Measurements from ENCODE around the gene DNAJC25. TPM values are rescaled to one million over a fixed set of nuclear protein-coding genes. Genes with fewer than 3 reads are reported as not detected.
A peak's percentile ranks its signal among the peaks of the same experiment; 100 is the strongest.

Gene DNAJC25
- 10 to 100 TPM; 11.7 to 13.5 TPM for total RNA-seq

DNA sequence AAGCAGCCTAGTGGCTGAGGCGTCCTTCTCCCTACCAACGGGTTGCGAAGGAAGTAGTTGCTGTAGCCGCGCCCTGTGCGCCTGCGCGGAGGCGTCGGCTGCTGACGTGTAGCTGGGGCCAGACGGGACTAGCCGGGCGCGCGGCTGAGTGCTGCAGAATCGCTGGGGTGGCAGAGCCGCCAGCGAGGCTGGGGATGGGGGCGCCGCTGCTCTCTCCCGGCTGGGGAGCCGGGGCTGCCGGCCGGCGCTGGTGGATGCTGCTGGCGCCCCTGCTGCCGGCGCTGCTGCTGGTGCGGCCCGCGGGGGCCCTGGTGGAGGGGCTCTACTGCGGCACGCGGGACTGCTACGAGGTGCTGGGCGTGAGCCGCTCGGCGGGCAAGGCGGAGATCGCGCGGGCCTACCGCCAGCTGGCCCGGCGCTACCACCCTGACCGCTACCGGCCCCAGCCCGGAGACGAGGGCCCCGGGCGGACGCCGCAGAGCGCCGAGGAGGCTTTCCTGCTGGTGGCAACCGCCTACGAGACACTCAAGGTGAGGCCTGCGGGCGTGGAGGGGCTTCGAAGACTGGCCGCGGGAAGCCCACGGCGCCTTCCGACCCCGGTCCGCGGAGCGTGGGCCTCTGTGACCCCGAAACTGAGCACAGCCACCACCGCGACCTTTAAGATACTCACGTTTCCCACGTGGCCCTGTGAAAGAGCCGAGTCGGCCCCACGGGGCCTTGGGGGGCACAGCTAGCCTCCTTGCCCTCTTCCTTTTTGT lies at the start of gene DNAJC25:
TSS of gene DNAJC25 (plus strand) at position 121 of the 758 bp plus-strand sequence. CDS start at position 195, 74 bp downstream.
- H3K27ac ChIP-seq: peak within 1 kb of the TSS; percentile 84 to 86
- H3K27me3 ChIP-seq (replicated peaks; ENCODE audit: insufficient read depth): no peaks in the 10 kb centered on the region
- intact Hi-C loops (cut with DNase I): no loop called here
- no peaks in the 10 kb centered on the region for H3K36me3 ChIP-seq
- H3K4me3 ChIP-seq: peak within 1 kb of the TSS; percentile 94 to 97
- no peaks in the 10 kb centered on the region for H3K9me3 ChIP-seq
- no peaks in the 10 kb centered on the region for H3K4me1 ChIP-seq (replicated peaks)
- peak; percentile 97 for DNase-seq (ENCODE audit: low spot score)
- WGBS: under 1% methylated on average over 44 of the region's 79 CpGs
- TF ChIP-seq, protein P1, sequence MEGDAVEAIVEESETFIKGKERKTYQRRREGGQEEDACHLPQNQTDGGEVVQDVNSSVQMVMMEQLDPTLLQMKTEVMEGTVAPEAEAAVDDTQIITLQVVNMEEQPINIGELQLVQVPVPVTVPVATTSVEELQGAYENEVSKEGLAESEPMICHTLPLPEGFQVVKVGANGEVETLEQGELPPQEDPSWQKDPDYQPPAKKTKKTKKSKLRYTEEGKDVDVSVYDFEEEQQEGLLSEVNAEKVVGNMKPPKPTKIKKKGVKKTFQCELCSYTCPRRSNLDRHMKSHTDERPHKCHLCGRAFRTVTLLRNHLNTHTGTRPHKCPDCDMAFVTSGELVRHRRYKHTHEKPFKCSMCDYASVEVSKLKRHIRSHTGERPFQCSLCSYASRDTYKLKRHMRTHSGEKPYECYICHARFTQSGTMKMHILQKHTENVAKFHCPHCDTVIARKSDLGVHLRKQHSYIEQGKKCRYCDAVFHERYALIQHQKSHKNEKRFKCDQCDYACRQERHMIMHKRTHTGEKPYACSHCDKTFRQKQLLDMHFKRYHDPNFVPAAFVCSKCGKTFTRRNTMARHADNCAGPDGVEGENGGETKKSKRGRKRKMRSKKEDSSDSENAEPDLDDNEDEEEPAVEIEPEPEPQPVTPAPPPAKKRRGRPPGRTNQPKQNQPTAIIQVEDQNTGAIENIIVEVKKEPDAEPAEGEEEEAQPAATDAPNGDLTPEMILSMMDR (IDR thresholded peaks at IDR 0.05): peak in 1 of 4 experiments; percentile 32
- peak; percentile 100 for TF ChIP-seq POLR2A (IDR thresholded peaks at IDR 0.05)
- peak; percentile 99 for TF ChIP-seq POLR2AphosphoS5 (IDR thresholded peaks at IDR 0.05)

DNA sequence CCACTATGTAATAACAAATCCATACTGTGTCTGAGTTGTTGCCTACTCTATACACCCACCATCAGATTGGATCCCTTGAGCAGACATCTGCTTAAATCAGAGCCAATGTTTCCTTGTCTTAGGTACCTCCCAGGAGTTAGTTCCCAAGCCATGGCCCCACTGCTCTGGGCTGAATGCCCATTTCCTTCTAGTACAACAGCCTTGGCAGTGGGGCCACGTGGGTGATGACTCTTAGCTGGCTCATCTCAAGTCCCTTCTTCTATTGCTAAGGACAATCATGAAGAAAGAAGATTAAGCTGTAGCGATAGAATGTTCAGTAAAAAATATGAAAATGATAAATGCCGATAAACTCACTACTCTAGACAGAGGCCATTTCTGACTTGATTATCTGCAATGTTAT lies 48.2 kb upstream of the DNAJC25 start:
- TF ChIP-seq POLR2A (IDR thresholded peaks at IDR 0.05) (no peak), POLR2AphosphoS5 (IDR thresholded peaks at IDR 0.05) (no peak)
- TF ChIP-seq, protein P1 (IDR thresholded peaks at IDR 0.05): no peak
- H3K27ac ChIP-seq: no peak overlapping the region
- WGBS: 73% methylated on average over 3 of the region's 3 CpGs
- no peak for DNase-seq (ENCODE audit: low spot score)
- peaks cover 3 to 5% of the 10 kb centered on the region in 2 donors for H3K36me3 ChIP-seq
- H3K4me3 ChIP-seq: no peak overlapping the region
- H3K9me3 ChIP-seq: no peaks in the 10 kb centered on the region
- H3K4me1 ChIP-seq (replicated peaks): no peaks in the 10 kb centered on the region
- intact Hi-C loops (cut with DNase I): no loop called here
- no peaks in the 10 kb centered on the region for H3K27me3 ChIP-seq (replicated peaks; ENCODE audit: insufficient read depth)

DNA sequence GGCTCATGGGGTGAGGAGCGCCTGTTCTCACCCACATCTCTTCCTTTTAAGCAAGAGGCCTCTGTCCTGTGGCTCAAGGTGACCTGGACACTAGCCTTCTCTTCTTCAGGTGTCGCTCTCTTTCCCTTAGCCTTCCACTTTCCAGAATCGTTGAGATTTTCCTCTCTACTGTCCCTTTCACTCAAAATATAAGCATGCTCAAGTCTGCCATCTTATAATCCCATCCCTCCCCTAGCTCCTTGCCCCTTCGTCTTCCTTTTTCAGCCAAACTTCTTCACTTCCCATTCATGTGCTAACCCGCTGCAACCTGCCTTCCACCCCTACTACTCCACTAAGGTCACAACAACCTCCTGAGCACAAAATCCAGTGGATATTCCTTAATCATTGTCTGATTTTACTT lies 44.8 kb upstream of the DNAJC25 start:
- intact Hi-C loops (cut with DNase I): no loop called here
- Histone ChIP-seq H3K27me3 (replicated peaks; ENCODE audit: insufficient read depth) (no peaks in the 10 kb centered on the region), H3K9me3 (no peaks in the 10 kb centered on the region), H3K4me1 (replicated peaks) (no peaks in the 10 kb centered on the region), H3K27ac (no peak overlapping the region), H3K36me3 (peaks cover 0 to 3% of the 10 kb centered on the region in 2 donors), H3K4me3 (no peak overlapping the region)
- WGBS: 95% methylated on average over 5 of the region's 5 CpGs
- DNase-seq (ENCODE audit: low spot score): no peak
- TF ChIP-seq, protein P1 (IDR thresholded peaks at IDR 0.05): no peak
- no peak for TF ChIP-seq POLR2AphosphoS5 (IDR thresholded peaks at IDR 0.05)
- no peak for TF ChIP-seq POLR2A (IDR thresholded peaks at IDR 0.05)

DNA sequence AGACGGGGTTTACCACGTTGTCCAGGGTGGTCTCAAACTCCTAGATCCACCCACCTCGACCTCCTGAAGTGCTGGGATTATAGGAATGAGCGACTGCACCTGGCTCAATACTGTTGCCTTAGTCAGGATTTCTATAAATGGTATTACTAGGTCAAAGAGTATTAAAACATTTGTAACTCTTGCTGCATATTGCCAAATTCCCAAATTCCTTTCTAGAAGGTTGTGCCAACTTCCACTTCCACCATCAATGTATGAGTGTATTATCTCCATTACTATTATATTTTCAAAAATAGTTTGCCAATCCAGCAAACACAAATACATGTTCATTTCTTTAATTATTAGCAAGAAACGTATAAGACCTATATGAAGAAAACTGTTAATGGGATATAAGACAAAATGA lies 42.3 kb upstream of the DNAJC25 start:
- no peaks in the 10 kb centered on the region for H3K27me3 ChIP-seq (replicated peaks; ENCODE audit: insufficient read depth)
- TF ChIP-seq, protein P1 (IDR thresholded peaks at IDR 0.05): no peak
- TF ChIP-seq POLR2AphosphoS5 (IDR thresholded peaks at IDR 0.05) (no peak), POLR2A (IDR thresholded peaks at IDR 0.05) (no peak)
- H3K4me3 ChIP-seq: no peak overlapping the region
- 82% methylated on average over 5 of the region's 5 CpGs for WGBS
- DNase-seq (ENCODE audit: low spot score): no peak
- no peaks in the 10 kb centered on the region for H3K9me3 ChIP-seq
- intact Hi-C loops (cut with DNase I): no loop called here
- H3K36me3 ChIP-seq: peaks cover 0 to 3% of the 10 kb centered on the region in 2 donors
- no peaks in the 10 kb centered on the region for H3K4me1 ChIP-seq (replicated peaks)
- H3K27ac ChIP-seq: no peak overlapping the region

Measured in prostate gland (tissue), 2 donors.